Measurements from ENCODE around the gene DVL1. TPM values are rescaled to one million over a fixed set of nuclear protein-coding genes. Genes with fewer than 3 reads are reported as not detected.

Gene DVL1
- polyA plus RNA-seq, 4 donors = 46.7 to 88.8 (median 61.3) TPM

- FAIRE-seq = no peak
- Histone ChIP-seq H3K36me3 (ENCODE audit: control insufficient read depth in 3 of 3, insufficient read depth in 2 of 3, low read depth in 1 of 3, low read length in 3 of 3) (peaks cover 0 to 56% (median 0%) of the 10 kb centered on the region in 3 donors), H3K4me1 (ENCODE audit: control insufficient read depth in 3 of 3, insufficient read depth in 2 of 3, low read depth in 1 of 3, low read length in 2 of 3) (peaks cover 2 to 57% (median 10%) of the 10 kb centered on the region in 3 donors), H3K9me3 (ENCODE audit: control insufficient read depth in 2 of 2, insufficient read depth in 1 of 2, low read depth in 1 of 2, low read length in 1 of 2) (no peaks in the 10 kb centered on the region), H3K4me3 (ENCODE audit: low read depth in 1 of 3, low read length in 3 of 3) (peak overlapping the region; percentile 69 to 84 (median 74)), H3K27me3 (ENCODE audit: control insufficient read depth in 3 of 3, insufficient read depth in 3 of 3, low read length in 3 of 3) (no peaks in the 10 kb centered on the region), H3K27ac (ENCODE audit: low read depth in 1 of 3, low read length in 2 of 3) (peak overlapping the region; percentile 82 to 86 (median 84))
- 0 to 1% (median 1%) methylated on average over 47 to 109 of the region's 109 CpGs for WGBS, 3 donors
- peak in 1 of 2 donors; percentile 76 for DNase-seq
Measured at GRCh38 chr1:1348420-1349255, 580 bp downstream of the DVL1 start.

- peaks cover 2 to 49% (median 10%) of the 10 kb centered on the region in 3 donors for H3K4me1 ChIP-seq (ENCODE audit: control insufficient read depth in 3 of 3, insufficient read depth in 2 of 3, low read depth in 1 of 3, low read length in 2 of 3)
- FAIRE-seq (no peak), DNase-seq (peak; percentile 74 to 81)
- no peaks in the 10 kb centered on the region for H3K9me3 ChIP-seq (ENCODE audit: control insufficient read depth in 2 of 2, insufficient read depth in 1 of 2, low read depth in 1 of 2, low read length in 1 of 2)
- peak overlapping the region; percentile 69 to 84 (median 74) for H3K4me3 ChIP-seq (ENCODE audit: low read depth in 1 of 3, low read length in 3 of 3)
- no peaks in the 10 kb centered on the region for H3K27me3 ChIP-seq (ENCODE audit: control insufficient read depth in 3 of 3, insufficient read depth in 3 of 3, low read length in 3 of 3)
- 23 to 37% (median 30%) methylated on average over 25 to 26 of the region's 26 CpGs for WGBS, 3 donors
- H3K27ac ChIP-seq (ENCODE audit: low read depth in 1 of 3, low read length in 2 of 3) = peak overlapping the region; percentile 82 to 86 (median 84)
- H3K36me3 ChIP-seq (ENCODE audit: control insufficient read depth in 3 of 3, insufficient read depth in 2 of 3, low read depth in 1 of 3, low read length in 3 of 3) = peaks cover 0 to 53% (median 0%) of the 10 kb centered on the region in 3 donors
Measured at GRCh38 chr1:1347663-1348419, 1.4 kb downstream of the DVL1 start.

GRCh38 chr1:1347026-1347595 is 2.1 kb downstream of the DVL1 start:
- Histone ChIP-seq H3K27ac (ENCODE audit: low read depth in 1 of 3, low read length in 2 of 3) (peak overlapping the region; percentile 82 to 86 (median 84)), H3K36me3 (ENCODE audit: control insufficient read depth in 3 of 3, insufficient read depth in 2 of 3, low read depth in 1 of 3, low read length in 3 of 3) (peaks cover 0 to 48% (median 0%) of the 10 kb centered on the region in 3 donors), H3K4me3 (ENCODE audit: low read depth in 1 of 3, low read length in 3 of 3) (peak overlapping the region in 2 of 3 donors; percentile 69 to 84), H3K4me1 (ENCODE audit: control insufficient read depth in 3 of 3, insufficient read depth in 2 of 3, low read depth in 1 of 3, low read length in 2 of 3) (peaks cover 2 to 42% (median 10%) of the 10 kb centered on the region in 3 donors), H3K27me3 (ENCODE audit: control insufficient read depth in 3 of 3, insufficient read depth in 3 of 3, low read length in 3 of 3) (no peaks in the 10 kb centered on the region), H3K9me3 (ENCODE audit: control insufficient read depth in 2 of 2, insufficient read depth in 1 of 2, low read depth in 1 of 2, low read length in 1 of 2) (no peaks in the 10 kb centered on the region)
- FAIRE-seq = no peak
- 43 to 71% (median 47%) methylated on average over 10 of the region's 10 CpGs for WGBS, 3 donors
- DNase-seq = no peak

- Histone ChIP-seq H3K27me3 (ENCODE audit: control insufficient read depth in 3 of 3, insufficient read depth in 3 of 3, low read length in 3 of 3) (no peaks in the 10 kb centered on the region), H3K36me3 (ENCODE audit: control insufficient read depth in 3 of 3, insufficient read depth in 2 of 3, low read depth in 1 of 3, low read length in 3 of 3) (peaks cover 0 to 48% (median 2%) of the 10 kb centered on the region in 3 donors), H3K27ac (ENCODE audit: low read depth in 1 of 3, low read length in 2 of 3) (no peak overlapping the region), H3K9me3 (ENCODE audit: control insufficient read depth in 2 of 2, insufficient read depth in 1 of 2, low read depth in 1 of 2, low read length in 1 of 2) (no peaks in the 10 kb centered on the region), H3K4me1 (ENCODE audit: control insufficient read depth in 3 of 3, insufficient read depth in 2 of 3, low read depth in 1 of 3, low read length in 2 of 3) (peaks cover 2 to 40% (median 10%) of the 10 kb centered on the region in 3 donors), H3K4me3 (ENCODE audit: low read depth in 1 of 3, low read length in 3 of 3) (no peak overlapping the region)
- no peak for DNase-seq
- no peak for FAIRE-seq
- 77 to 91% (median 91%) methylated on average over 10 of the region's 10 CpGs for WGBS, 3 donors
Measured at GRCh38 chr1:1346501-1346890, 2.7 kb downstream of the DVL1 start.

- H3K4me1 ChIP-seq (ENCODE audit: control insufficient read depth in 3 of 3, insufficient read depth in 2 of 3, low read depth in 1 of 3, low read length in 2 of 3) = peaks cover 2 to 38% (median 10%) of the 10 kb centered on the region in 3 donors
- H3K27ac ChIP-seq (ENCODE audit: low read depth in 1 of 3, low read length in 2 of 3) = peak overlapping the region in 1 of 3 donors; percentile 65
- H3K36me3 ChIP-seq (ENCODE audit: control insufficient read depth in 3 of 3, insufficient read depth in 2 of 3, low read depth in 1 of 3, low read length in 3 of 3) = peaks cover 0 to 51% (median 2%) of the 10 kb centered on the region in 3 donors
- DNase-seq (no peak), FAIRE-seq (no peak)
- H3K27me3 ChIP-seq (ENCODE audit: control insufficient read depth in 3 of 3, insufficient read depth in 3 of 3, low read length in 3 of 3) = no peaks in the 10 kb centered on the region
- 65 to 75% (median 68%) methylated on average over 9 to 12 of the region's 12 CpGs for WGBS, 3 donors
- H3K4me3 ChIP-seq (ENCODE audit: low read depth in 1 of 3, low read length in 3 of 3) = peak overlapping the region in 1 of 3 donors; percentile 12
- H3K9me3 ChIP-seq (ENCODE audit: control insufficient read depth in 2 of 2, insufficient read depth in 1 of 2, low read depth in 1 of 2, low read length in 1 of 2) = no peaks in the 10 kb centered on the region
Measured at GRCh38 chr1:1345860-1346500, 3.2 kb downstream of the DVL1 start.

GRCh38 chr1:1345384-1345783 is 3.8 kb downstream of the DVL1 start:
- Histone ChIP-seq H3K4me3 (ENCODE audit: low read depth in 1 of 3, low read length in 3 of 3) (peak overlapping the region in 1 of 3 donors; percentile 12), H3K9me3 (ENCODE audit: control insufficient read depth in 2 of 2, insufficient read depth in 1 of 2, low read depth in 1 of 2, low read length in 1 of 2) (no peaks in the 10 kb centered on the region), H3K4me1 (ENCODE audit: control insufficient read depth in 3 of 3, insufficient read depth in 2 of 3, low read depth in 1 of 3, low read length in 2 of 3) (peaks cover 2 to 38% (median 10%) of the 10 kb centered on the region in 3 donors), H3K36me3 (ENCODE audit: control insufficient read depth in 3 of 3, insufficient read depth in 2 of 3, low read depth in 1 of 3, low read length in 3 of 3) (peaks cover 1 to 57% (median 2%) of the 10 kb centered on the region in 3 donors), H3K27ac (ENCODE audit: low read depth in 1 of 3, low read length in 2 of 3) (peak overlapping the region in 2 of 3 donors; percentile 65 to 71), H3K27me3 (ENCODE audit: control insufficient read depth in 3 of 3, insufficient read depth in 3 of 3, low read length in 3 of 3) (no peaks in the 10 kb centered on the region)
- 50 to 74% (median 65%) methylated on average over 16 of the region's 16 CpGs for WGBS, 3 donors
- FAIRE-seq (no peak), DNase-seq (no peak)

- Histone ChIP-seq H3K27me3 (ENCODE audit: control insufficient read depth in 3 of 3, insufficient read depth in 3 of 3, low read length in 3 of 3) (no peaks in the 10 kb centered on the region), H3K4me3 (ENCODE audit: low read depth in 1 of 3, low read length in 3 of 3) (no peak overlapping the region), H3K36me3 (ENCODE audit: control insufficient read depth in 3 of 3, insufficient read depth in 2 of 3, low read depth in 1 of 3, low read length in 3 of 3) (peaks cover 2 to 63% (median 5%) of the 10 kb centered on the region in 3 donors), H3K9me3 (ENCODE audit: control insufficient read depth in 2 of 2, insufficient read depth in 1 of 2, low read depth in 1 of 2, low read length in 1 of 2) (no peaks in the 10 kb centered on the region), H3K4me1 (ENCODE audit: control insufficient read depth in 3 of 3, insufficient read depth in 2 of 3, low read depth in 1 of 3, low read length in 2 of 3) (peaks cover 2 to 38% (median 10%) of the 10 kb centered on the region in 3 donors), H3K27ac (ENCODE audit: low read depth in 1 of 3, low read length in 2 of 3) (peak overlapping the region in 2 of 3 donors; percentile 71 to 83)
- peak in 1 of 2 donors; percentile 90 for DNase-seq
- WGBS, 3 donors = 54 to 61% (median 56%) methylated on average over 13 to 15 of the region's 15 CpGs
- FAIRE-seq = no peak
Measured at GRCh38 chr1:1344655-1345361, 4.4 kb downstream of the DVL1 start.
